ENCODE results near the gene TESK1. TPM values are rescaled to one million over a fixed set of nuclear protein-coding genes. Genes with fewer than 3 reads are reported as not detected.

TESK1 gene
- total and polyA plus RNA-seq, 2 of the 4 experiments (the other 2 are of a cell fraction) = 3.4 to 21.0 TPM

- peak; percentile 2 for ATAC-seq (ENCODE audit: low read depth)
- H3K36me3 ChIP-seq (ENCODE audit: control insufficient read depth, insufficient read depth, low read length) = peaks cover 11% of the 10 kb centered on the region
- no peak for TF ChIP-seq CEBPB (IDR thresholded peaks at IDR 0.05; ENCODE audit: low read depth, low read length)
- TF ChIP-seq RCOR1 (IDR thresholded peaks at IDR 0.05; ENCODE audit: insufficient replicate concordance, low read length) = peak; percentile 25
- TF ChIP-seq CTCF (conservative IDR thresholded peaks at IDR 0.05; ENCODE audit: low read depth, low read length) = no peak
- peaks cover 5% of the 10 kb centered on the region for H3K9me1 ChIP-seq (ENCODE audit: insufficient read depth, low read length)
- H2BK15ac ChIP-seq (ENCODE audit: low read depth, low read length) = peak overlapping the region; percentile 30; the same call in 1 of the 3 replicates
- H4K5ac ChIP-seq (ENCODE audit: low read depth, low read length) = peak overlapping the region; percentile 87
- dilution Hi-C loops (cut with HindIII; ENCODE audit: low sequenced_read_pairs, unreplicated experiment) (no loop called here), intact Hi-C loops (cut with micrococcal nuclease) (loop anchor here (5.0 to 10.0 kb wide), 4 partner anchors 35 to 172 kb away; partner anchors contain the start of genes HINT2 and SPAG8), in situ Hi-C loops (cut with MboI; ENCODE audit: low sequenced_read_pairs) (loop anchor here (10.0 kb wide), 1 partner anchor 152 kb away; no protein-coding TSS in a partner anchor)
- H3K4me3 ChIP-seq (ENCODE audit: insufficient read depth, low read depth, low read length) = peak overlapping the region; percentile 32
- peak overlapping the region; percentile 40 for H2BK20ac ChIP-seq (ENCODE audit: low read depth, low read length)
- H4K91ac ChIP-seq (ENCODE audit: insufficient read depth, low read depth, low read length) = peak overlapping the region; percentile 41; the same call in 1 of the 2 replicates
- no TSS peak for BruUV-seq (replicated peaks)
- DNase-seq = no peak
- peak overlapping the region; percentile 14 to 86; a peak in 3 of 4 replicates for H4K8ac ChIP-seq (ENCODE audit: low read depth in 2 of 2, low read length in 2 of 2)
- peaks cover 14% of the 10 kb centered on the region for H3K4me1 ChIP-seq (ENCODE audit: control insufficient read depth, insufficient read depth, low read length)
- H3K56ac ChIP-seq (ENCODE audit: extremely low read depth, insufficient read depth, low read length) = no peak overlapping the region
- peak overlapping the region; percentile 30 for H3K9ac ChIP-seq (ENCODE audit: low read depth, low read length)
- H3K18ac ChIP-seq (ENCODE audit: low read depth, low read length) = peak overlapping the region; percentile 84; the same call in 1 of the 2 replicates
- peak overlapping the region; percentile 70 for H3K4me2 ChIP-seq (ENCODE audit: low read depth, low read length)
- H2AK5ac ChIP-seq (ENCODE audit: low read depth, low read length) = peak overlapping the region; percentile 57
- H4K20me1 ChIP-seq (ENCODE audit: insufficient read depth, low read length) = peaks cover 3% of the 10 kb centered on the region; the same call in 1 of the 2 replicates
- 40% methylated on average over 10 of the region's 25 CpGs; no CpG with 5 or more reads in 1 of the 2 experiments for WGBS, 2 experiments (ENCODE audit: extremely low coverage in 2 of 2, insufficient read length in 1 of 2)
- H2BK5ac ChIP-seq (ENCODE audit: low read depth, low read length, poor library complexity, severe bottlenecking) = peak overlapping the region; percentile 66
- peak overlapping the region; percentile 87 for H2AFZ ChIP-seq (replicated peaks; ENCODE audit: low read length, poor library complexity)
- peak overlapping the region; percentile 60 for H3K27ac ChIP-seq (ENCODE audit: insufficient read depth, low read length)
- peak overlapping the region; percentile 69 for H3K14ac ChIP-seq (replicated peaks; ENCODE audit: low read depth, low read length)
- H3K9me3 ChIP-seq (ENCODE audit: control insufficient read depth, insufficient read depth, low read length) = no peaks in the 10 kb centered on the region
- CTCF ChIA-PET = interaction anchor here (1.2 to 3.1 kb wide), 4 partner anchors 8 to 75 kb away, joined by 3 to 19 read pairs (median 8); partner anchors contain the start of genes CREB3 and TLN1
- peak overlapping the region; percentile 55 for H3K4ac ChIP-seq (ENCODE audit: low read depth, low read length)
- POLR2A ChIA-PET (ENCODE audit: unreplicated experiment) = interaction anchor here (0.8 to 1.3 kb wide), 3 partner anchors 29 to 71 kb away, joined by 6 to 7 read pairs (median 6); no protein-coding TSS in a partner anchor
- no peaks in the 10 kb centered on the region for H3K27me3 ChIP-seq (ENCODE audit: control insufficient read depth, insufficient read depth, low read length)
- peak overlapping the region; percentile 74 for H3K23ac ChIP-seq (ENCODE audit: low read depth, low read length)
- peaks cover 12 to 32% of the 10 kb centered on the region in 2 experiments; a peak in 3 of 4 replicates for H3K79me1 ChIP-seq (ENCODE audit: low read depth in 1 of 2, low read length in 2 of 2)
- peak overlapping the region; percentile 34 for H2BK120ac ChIP-seq (ENCODE audit: low read depth, low read length)
- peak overlapping the region; percentile 53 for H2AK9ac ChIP-seq (replicated peaks; ENCODE audit: low read depth, low read length, poor library complexity)
Measured at GRCh38 chr9:35656831-35657545, 51.9 kb downstream of the TESK1 start.

All from IMR-90 (cell line).